Stimulated activated CD4-positive, alpha-beta T cell treated with anti-CD3 and anti-CD28 coated beads, Interleukin-12 subunit alpha, Interleukin-12 subunit beta, amount 100 ng/mL, for 48 hours (primary cell): ENCODE data around the gene MS4A6E.
"Not testable (repeated sequence)": the region's sequence is repeated elsewhere in the genome, so short reads cannot be mapped to it uniquely, and the experiment has no call there.

ENCODE experiments used
- DNase-seq, 3 donors: peaks; one replicate each; pipeline ENCODE4 v3.0.0-alpha.2; 2020; ENCODE audit warnings: low read depth in 2 of 3, low spot score in 1 of 3

Gene MS4A6E

GRCh38 chr11:60326955-60327354 lies at the start of gene MS4A6E:
Gene MS4A6E, plus strand, starts transcription at chr11:60327255. Its CDS starts 7,641 bp downstream, at chr11:60334896.
- DNase-seq, result no peak

GRCh38 chr11:60280412-60280811 lies 46.6 kb upstream of the MS4A6E start, which contains the start of gene MS4A4A:
Gene MS4A4A, plus strand, starts transcription at chr11:60280666. Its CDS starts 10 bp downstream, at chr11:60280676.
- DNase-seq, result no peak

- DNase-seq, result no peak
Measured at GRCh38 chr11:60281485-60281884, 45.6 kb upstream of the MS4A6E start.

GRCh38 chr11:60282286-60282685 lies 44.8 kb upstream of the MS4A6E start:
- DNase-seq, result no peak

GRCh38 chr11:60285411-60286126 lies 41.5 kb upstream of the MS4A6E start:
- DNase-seq, result not testable (repeated sequence)

- DNase-seq, result no peak
Measured at GRCh38 chr11:60288531-60288930, 38.5 kb upstream of the MS4A6E start.

GRCh38 chr11:60292145-60292544 lies 34.9 kb upstream of the MS4A6E start:
- no peak for DNase-seq

- DNase-seq, result no peak
Measured at GRCh38 chr11:60301178-60301577, 25.9 kb upstream of the MS4A6E start.

- not testable (repeated sequence) for DNase-seq
Measured at GRCh38 chr11:60301884-60302283, 25.2 kb upstream of the MS4A6E start.

GRCh38 chr11:60303661-60304060 lies 23.4 kb upstream of the MS4A6E start:
- DNase-seq, result no peak

- no peak for DNase-seq
Measured at GRCh38 chr11:60305906-60306619, 21.0 kb upstream of the MS4A6E start.

GRCh38 chr11:60307507-60308195 lies 19.4 kb upstream of the MS4A6E start:
- DNase-seq, result peak; percentile 0 to 15 (median 4)

GRCh38 chr11:60310407-60310998 lies 16.6 kb upstream of the MS4A6E start:
- no peak for DNase-seq

GRCh38 chr11:60314635-60315321 lies 12.3 kb upstream of the MS4A6E start:
- no peak for DNase-seq

GRCh38 chr11:60315871-60316270 lies 11.2 kb upstream of the MS4A6E start:
- no peak for DNase-seq

GRCh38 chr11:60316317-60316716 lies 10.7 kb upstream of the MS4A6E start:
- DNase-seq, result no peak

GRCh38 chr11:60318726-60319125 lies 8.3 kb upstream of the MS4A6E start:
- DNase-seq, result no peak

GRCh38 chr11:60321051-60321450 lies 6.0 kb upstream of the MS4A6E start:
- DNase-seq, result no peak

GRCh38 chr11:60328460-60328859 lies 1.4 kb downstream of the MS4A6E start:
- DNase-seq, result no peak

GRCh38 chr11:60332846-60333245 lies 5.8 kb downstream of the MS4A6E start:
- DNase-seq, result no peak
